Testis (tissue), 2 donors: Measurements from ENCODE around the gene IL26.

Experiments used
- CTCF ChIP-seq, 3 experiments: fragments of 450-650 bp in 2 of 3; fragments of 200-600 bp in 1 of 3; sonication (generic) in 1 of 3; IDR thresholded peaks; one replicate each; pipeline ENCODE4 v1.5.1; 2016 to 2019; ENCODE audit warnings: antibody characterized with exemption in 3 of 3, mild to moderate bottlenecking in 2 of 3, moderate library complexity in 1 of 3
- POLR2A ChIP-seq: fragments of 450-650 bp; IDR thresholded peaks from one replicate; pipeline ENCODE4 v1.6.1; 2017; ENCODE audit warnings: antibody characterized with exemption, mild to moderate bottlenecking, moderate library complexity

- TF ChIP-seq CTCF (IDR thresholded peaks at IDR 0.05) = no peak
- no peak for TF ChIP-seq POLR2A
Observed at GRCh38 chr12:68162374-68162773, 63.2 kb downstream of the IL26 start.
